Caco-2 (cell line): ENCODE results near the gene METTL26. TPM values are rescaled to one million over a fixed set of nuclear protein-coding genes. Genes with fewer than 3 reads are reported as not detected.

Experiments
- BruUV-seq: library from RNA; stranded (reverse); fragments of 400-500 nt; replicated peaks from 2 replicates; lab custom pipeline; 2021; lab: Mats Ljungman, UMichigan
- CTCF ChIA-PET: fragments of 300-600 bp; sonication (Branson Sonifier 250); formaldehyde crosslinking; loops from one replicate; lab custom pipeline; 2022; ENCODE audit warnings: antibody characterized with exemption; lab: Charles Lee
- POLR2A ChIA-PET: fragments of 300-600 bp; sonication (Branson Sonifier 250); formaldehyde crosslinking; loops from one replicate; lab custom pipeline; 2022; ENCODE audit warnings: antibody characterized with exemption; lab: Charles Lee
- DNase-seq, 2 experiments: peaks; one replicate each; pipeline versions ENCODE4 v3.0.0 to v3.0.0-alpha.2; 2020 to 2022
- H3K27me3 ChIP-seq: replicated peaks from 2 replicates; pipeline ENCODE4 v1.6.0; 2011; ENCODE audit warnings: low read length; ENCODE audit not compliant: control insufficient read depth, insufficient read depth
- H3K36me3 ChIP-seq: 2 replicates; pipeline ENCODE4 v1.5.1; 2011; ENCODE audit warnings: low read length; ENCODE audit not compliant: control insufficient read depth, insufficient read depth
- H3K4me1 ChIP-seq: fragments of 250-450 bp; sonication (Bioruptor Pico); 2 replicates; pipeline ENCODE4 v1.5.1; 2020; ENCODE audit warnings: mild to moderate bottlenecking
- H3K4me3 ChIP-seq: 2 replicates; pipeline ENCODE4 v1.5.1; 2011; ENCODE audit warnings: low read depth, mild to moderate bottlenecking, control low read depth, low read length
- H3K9me3 ChIP-seq: fragments of 250-450 bp; sonication (Bioruptor Pico); 2 replicates; pipeline ENCODE4 v1.5.1; 2020; ENCODE audit warnings: mild to moderate bottlenecking, moderate library complexity
- H3K27ac Mint-ChIP-seq: one replicate; pipeline ENCODE4 v1.8.0; 2022; ENCODE audit warnings: mixed read lengths; ENCODE audit not compliant: unreplicated experiment
- H3K27me3 Mint-ChIP-seq: one replicate; pipeline ENCODE4 v1.8.0; 2022; ENCODE audit warnings: mixed read lengths; ENCODE audit not compliant: insufficient read depth, unreplicated experiment
- H3K36me3 Mint-ChIP-seq: one replicate; pipeline ENCODE4 v1.8.0; 2022; ENCODE audit warnings: mild to moderate bottlenecking, mixed read lengths; ENCODE audit not compliant: insufficient read depth, unreplicated experiment
- H3K4me1 Mint-ChIP-seq: one replicate; pipeline ENCODE4 v1.8.0; 2022; ENCODE audit warnings: low read depth, mixed read lengths; ENCODE audit not compliant: unreplicated experiment
- H3K4me3 Mint-ChIP-seq: one replicate; pipeline ENCODE4 v1.8.0; 2022; ENCODE audit warnings: mild to moderate bottlenecking, moderate library complexity, mixed read lengths; ENCODE audit not compliant: unreplicated experiment
- H3K9me3 Mint-ChIP-seq: one replicate; pipeline ENCODE4 v1.8.0; 2022; ENCODE audit warnings: mixed read lengths; ENCODE audit not compliant: unreplicated experiment
- intact Hi-C: fragments of 100-400 bp; cut with micrococcal nuclease; formaldehyde crosslinking; loops from one replicate; pipeline ENCODE4 v1.10.0; 2022; ENCODE audit not compliant: unreplicated experiment
- total RNA-seq: library from RNA; stranded (reverse); gene quantifications from 2 replicates; pipeline ENCODE4 v1.2.3, GENCODE V29; 2022
- TF ChIP-seq, protein P1 (sequence below), 2 experiments: fragments of 200-600 bp in 1 of 2; IDR thresholded peaks; 1 replicate in 1 of 2; 2 replicates in 1 of 2; pipeline versions ENCODE4 v1.5.1 to v1.8.0; 2011 to 2022; ENCODE audit warnings: antibody characterized with exemption in 1 of 2, control low read depth in 1 of 2, inconsistent platforms in 1 of 2, low read depth in 1 of 2, low read length in 1 of 2, mild to moderate bottlenecking in 1 of 2, moderate library complexity in 1 of 2; ENCODE audit not compliant: insufficient read depth in 1 of 2, severe bottlenecking in 1 of 2, unreplicated experiment in 1 of 2

Gene METTL26
- total RNA-seq, 1 experiment from 2014 or later = 67.4 TPM

DNA sequence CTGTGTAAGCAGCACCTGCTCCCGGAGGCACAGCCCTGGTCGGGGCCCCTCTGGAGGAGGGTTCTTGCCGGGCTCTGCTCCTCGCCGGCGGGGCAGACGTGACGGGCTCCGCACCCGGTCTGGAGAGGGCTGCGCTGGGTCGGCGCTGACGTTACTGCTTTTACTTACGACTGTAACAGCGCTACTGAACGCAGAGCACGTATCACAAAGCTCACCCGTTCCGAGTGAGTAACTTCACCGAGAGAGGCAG lies 47.5 kb downstream of the METTL26 start:
- Histone ChIP-seq H3K27me3 (no peaks in the 10 kb centered on the region), H3K36me3 (no peaks in the 10 kb centered on the region; the same call in 1 of the 2 replicates), H3K4me1 (peaks cover 23% of the 10 kb centered on the region), H3K9me3 (no peaks in the 10 kb centered on the region), H3K4me3 (peak overlapping the region; percentile 77)
- ChIA-PET CTCF (no interaction called here), POLR2A (no interaction called here)
- H3K9me3 Mint-ChIP-seq = no peaks in the 10 kb centered on the region
- H3K27ac Mint-ChIP-seq = peak overlapping the region; percentile 95
- DNase-seq = peak in 1 of 2 experiments; percentile 60
- H3K4me3 Mint-ChIP-seq = peak overlapping the region; percentile 75
- H3K4me1 Mint-ChIP-seq = peaks cover 21% of the 10 kb centered on the region
- BruUV-seq = no TSS peak
- H3K27me3 Mint-ChIP-seq = no peaks in the 10 kb centered on the region
- TF ChIP-seq, protein P1, sequence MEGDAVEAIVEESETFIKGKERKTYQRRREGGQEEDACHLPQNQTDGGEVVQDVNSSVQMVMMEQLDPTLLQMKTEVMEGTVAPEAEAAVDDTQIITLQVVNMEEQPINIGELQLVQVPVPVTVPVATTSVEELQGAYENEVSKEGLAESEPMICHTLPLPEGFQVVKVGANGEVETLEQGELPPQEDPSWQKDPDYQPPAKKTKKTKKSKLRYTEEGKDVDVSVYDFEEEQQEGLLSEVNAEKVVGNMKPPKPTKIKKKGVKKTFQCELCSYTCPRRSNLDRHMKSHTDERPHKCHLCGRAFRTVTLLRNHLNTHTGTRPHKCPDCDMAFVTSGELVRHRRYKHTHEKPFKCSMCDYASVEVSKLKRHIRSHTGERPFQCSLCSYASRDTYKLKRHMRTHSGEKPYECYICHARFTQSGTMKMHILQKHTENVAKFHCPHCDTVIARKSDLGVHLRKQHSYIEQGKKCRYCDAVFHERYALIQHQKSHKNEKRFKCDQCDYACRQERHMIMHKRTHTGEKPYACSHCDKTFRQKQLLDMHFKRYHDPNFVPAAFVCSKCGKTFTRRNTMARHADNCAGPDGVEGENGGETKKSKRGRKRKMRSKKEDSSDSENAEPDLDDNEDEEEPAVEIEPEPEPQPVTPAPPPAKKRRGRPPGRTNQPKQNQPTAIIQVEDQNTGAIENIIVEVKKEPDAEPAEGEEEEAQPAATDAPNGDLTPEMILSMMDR (IDR thresholded peaks at IDR 0.05; ENCODE audit: insufficient read depth in 1 of 2, low read depth in 1 of 2, low read length in 1 of 2, severe bottlenecking in 1 of 2, unreplicated experiment in 1 of 2) = no peak
- intact Hi-C loops = loop anchor here (2.0 to 5.0 kb wide), 2 partner anchors 48 to 61 kb away; partner anchors contain the start of genes CAPN15 and METTL26
- H3K36me3 Mint-ChIP-seq = peaks cover 40% of the 10 kb centered on the region

- Histone ChIP-seq H3K4me1 (peaks cover 7% of the 10 kb centered on the region), H3K4me3 (no peak overlapping the region), H3K9me3 (no peaks in the 10 kb centered on the region), H3K36me3 (no peaks in the 10 kb centered on the region; the same call in none of the 2 replicates), H3K27me3 (no peaks in the 10 kb centered on the region)
- Mint-ChIP-seq H3K27me3 (no peaks in the 10 kb centered on the region), H3K36me3 (peaks cover 39% of the 10 kb centered on the region), H3K9me3 (no peaks in the 10 kb centered on the region), H3K4me1 (peaks cover 12% of the 10 kb centered on the region), H3K4me3 (peak overlapping the region; percentile 75), H3K27ac (peak overlapping the region; percentile 25)
- POLR2A ChIA-PET = interaction anchor here (0.7 kb wide), 1 partner anchor 129 kb away, joined by 11 read pairs; no protein-coding TSS in a partner anchor
- intact Hi-C loops = loop anchor here (5.0 kb wide), 1 partner anchor 60 kb away; the partner anchor contains the start of gene CAPN15
- DNase-seq = no peak
- CTCF ChIA-PET = interaction anchor here (0.5 kb wide), 1 partner anchor 59 kb away, joined by 3 read pairs; the partner anchor contains the start of gene CAPN15
- BruUV-seq = no TSS peak
- TF ChIP-seq, protein P1 (IDR thresholded peaks at IDR 0.05; ENCODE audit: insufficient read depth in 1 of 2, low read depth in 1 of 2, low read length in 1 of 2, severe bottlenecking in 1 of 2, unreplicated experiment in 1 of 2) = no peak
Measured at GRCh38 chr16:586645-587590, 49.2 kb downstream of the METTL26 start.

GRCh38 chr16:586047-586644 lies 50.0 kb downstream of the METTL26 start:
- H3K27me3 ChIP-seq = no peaks in the 10 kb centered on the region
- Mint-ChIP-seq H3K4me1 (peaks cover 8% of the 10 kb centered on the region), H3K27ac (no peak overlapping the region), H3K4me3 (no peak overlapping the region), H3K9me3 (no peaks in the 10 kb centered on the region), H3K36me3 (peaks cover 39% of the 10 kb centered on the region), H3K27me3 (no peaks in the 10 kb centered on the region)
- TF ChIP-seq, protein P1 (IDR thresholded peaks at IDR 0.05; ENCODE audit: insufficient read depth in 1 of 2, low read depth in 1 of 2, low read length in 1 of 2, severe bottlenecking in 1 of 2, unreplicated experiment in 1 of 2) = no peak
- BruUV-seq = no TSS peak
- intact Hi-C loops = loop anchor here (5.0 kb wide), 1 partner anchor 59 kb away; the partner anchor contains the start of gene CAPN15
- H3K4me1 ChIP-seq = peaks cover 3% of the 10 kb centered on the region; the same call in 1 of the 2 replicates
- H3K4me3 ChIP-seq = no peak overlapping the region
- POLR2A ChIA-PET = no interaction called here
- H3K36me3 ChIP-seq = no peaks in the 10 kb centered on the region; the same call in none of the 2 replicates
- no peak for DNase-seq
- CTCF ChIA-PET = interaction anchor here (0.5 to 1.2 kb wide), 3 partner anchors 9 to 59 kb away, joined by 3 to 6 read pairs (median 3); partner anchors contain the start of gene CAPN15
- no peaks in the 10 kb centered on the region for H3K9me3 ChIP-seq
